Omental fat pad (tissue), 4 donors: Measurements from ENCODE around the gene DVL1. TPM values are rescaled to one million over a fixed set of nuclear protein-coding genes. Genes with fewer than 3 reads are reported as not detected.

Source experiments
- ATAC-seq: fragments of 150-250 bp; one replicate; pipeline ENCODE4 v1.9.1; 2016; ENCODE audit warnings: mild to moderate bottlenecking, moderate library complexity; ENCODE audit not compliant: low FRiP score
- DNase-seq: peaks from one replicate; pipeline ENCODE4 v3.0.0-alpha.2; 2019; ENCODE audit warnings: low spot score
- total RNA-seq, 4 donors: library from RNA; depleted of rRNA; stranded (reverse); fragments of >200 nt; gene quantifications; one replicate each; pipeline ENCODE4 v1.1.0, GENCODE V29; 2016
- TF ChIP-seq, protein P1 (sequence below), 3 donors: fragments of 450-650 bp; IDR thresholded peaks; one replicate each; pipeline ENCODE4 v1.5.1; 2016 to 2017; ENCODE audit warnings: antibody characterized with exemption in 3 of 3, mild to moderate bottlenecking in 3 of 3, moderate library complexity in 2 of 3

DVL1 gene
- total RNA-seq, 4 donors from 2014 or later = 56.6 to 65.0 (median 61.8) TPM

DNA sequence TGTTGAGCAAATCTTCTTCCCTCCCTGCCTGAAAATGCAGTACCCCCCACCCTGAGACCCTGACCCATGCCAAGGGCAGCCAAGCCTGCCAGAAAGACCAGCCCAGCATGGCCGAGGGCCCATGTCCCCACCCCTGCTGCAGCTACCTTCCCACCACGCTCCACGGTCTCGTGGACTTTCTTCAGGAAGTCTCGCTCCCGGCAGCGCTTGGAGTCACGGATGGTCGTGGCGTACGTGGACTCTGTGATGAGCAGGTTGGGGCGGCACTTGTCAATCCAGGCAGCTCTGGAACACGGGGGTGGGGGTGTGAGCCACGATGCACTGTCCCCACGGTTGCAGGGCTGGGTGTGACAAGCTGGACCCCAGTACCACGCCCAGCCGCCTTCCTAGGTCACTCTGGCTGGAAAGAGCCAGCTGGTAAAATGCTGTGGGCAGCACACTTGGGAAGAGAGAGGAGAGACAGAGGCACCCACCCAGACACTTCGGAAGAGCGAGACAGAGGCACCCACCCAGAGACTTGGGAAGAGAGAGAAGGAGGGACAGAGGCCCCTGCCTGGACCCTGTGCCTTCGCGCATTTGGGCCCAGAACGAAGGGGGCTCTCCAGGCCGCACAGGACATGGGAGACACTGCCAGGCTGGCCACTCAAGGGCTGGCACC, 34.4 kb downstream of the DVL1 start:
- TF ChIP-seq, protein P1, sequence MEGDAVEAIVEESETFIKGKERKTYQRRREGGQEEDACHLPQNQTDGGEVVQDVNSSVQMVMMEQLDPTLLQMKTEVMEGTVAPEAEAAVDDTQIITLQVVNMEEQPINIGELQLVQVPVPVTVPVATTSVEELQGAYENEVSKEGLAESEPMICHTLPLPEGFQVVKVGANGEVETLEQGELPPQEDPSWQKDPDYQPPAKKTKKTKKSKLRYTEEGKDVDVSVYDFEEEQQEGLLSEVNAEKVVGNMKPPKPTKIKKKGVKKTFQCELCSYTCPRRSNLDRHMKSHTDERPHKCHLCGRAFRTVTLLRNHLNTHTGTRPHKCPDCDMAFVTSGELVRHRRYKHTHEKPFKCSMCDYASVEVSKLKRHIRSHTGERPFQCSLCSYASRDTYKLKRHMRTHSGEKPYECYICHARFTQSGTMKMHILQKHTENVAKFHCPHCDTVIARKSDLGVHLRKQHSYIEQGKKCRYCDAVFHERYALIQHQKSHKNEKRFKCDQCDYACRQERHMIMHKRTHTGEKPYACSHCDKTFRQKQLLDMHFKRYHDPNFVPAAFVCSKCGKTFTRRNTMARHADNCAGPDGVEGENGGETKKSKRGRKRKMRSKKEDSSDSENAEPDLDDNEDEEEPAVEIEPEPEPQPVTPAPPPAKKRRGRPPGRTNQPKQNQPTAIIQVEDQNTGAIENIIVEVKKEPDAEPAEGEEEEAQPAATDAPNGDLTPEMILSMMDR (IDR thresholded peaks at IDR 0.05) = no peak
- no peak for DNase-seq
- no peak for ATAC-seq

DNA sequence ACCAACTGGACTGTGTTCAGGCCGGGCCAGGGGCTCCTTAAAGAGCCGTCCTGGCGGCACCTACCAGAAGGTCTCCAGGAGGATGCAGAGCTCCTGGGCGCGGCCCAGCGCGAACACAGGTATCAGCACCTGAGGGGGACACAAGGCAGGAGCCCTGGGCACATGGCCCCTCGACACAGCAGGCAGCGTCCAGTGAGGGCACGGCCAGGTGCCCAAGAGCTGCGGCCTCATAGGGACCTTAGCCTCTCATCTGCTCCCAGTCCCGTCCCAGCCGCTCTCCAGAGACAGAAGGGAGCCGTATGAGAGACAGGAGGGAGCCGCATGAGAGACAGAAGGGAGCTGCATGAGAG, 35.0 kb downstream of the DVL1 start:
- ATAC-seq = no peak
- no peak for DNase-seq
- TF ChIP-seq, protein P1 (IDR thresholded peaks at IDR 0.05) = no peak

DNA sequence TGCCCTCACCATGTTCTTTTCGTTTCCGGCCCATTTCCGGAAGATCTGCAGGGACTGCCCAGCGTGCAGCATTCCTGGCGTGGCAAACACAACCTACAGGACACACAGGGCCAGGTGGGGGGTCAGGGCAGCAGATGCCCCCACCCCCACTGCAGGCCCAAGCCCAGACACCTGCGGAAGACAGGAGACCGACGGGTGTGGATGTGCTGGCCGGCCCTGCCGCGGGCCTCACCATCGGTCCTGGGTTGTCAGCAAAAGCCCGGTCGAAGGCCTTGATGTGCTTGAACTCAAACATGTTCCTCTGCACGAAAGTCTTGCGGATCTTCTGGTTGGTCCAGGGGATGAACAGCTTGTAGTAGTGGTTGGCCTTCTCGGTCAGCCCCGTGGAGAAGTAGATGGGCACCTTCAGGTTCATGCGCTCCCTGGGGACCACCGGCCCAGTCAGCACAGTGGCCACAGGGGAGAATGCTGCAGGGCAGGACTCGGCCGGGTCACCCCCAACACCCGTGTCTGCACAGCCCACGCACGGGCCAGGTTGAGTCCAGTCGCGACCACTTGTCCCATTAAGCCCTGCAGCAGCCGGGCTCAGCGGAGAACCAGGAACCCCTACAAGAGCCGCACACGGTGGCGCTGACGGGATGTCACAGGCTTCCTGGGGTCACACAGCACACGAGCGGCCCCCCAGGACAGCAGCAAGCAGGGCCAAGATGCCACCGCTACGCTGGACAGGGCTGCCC, 35.5 kb downstream of the DVL1 start:
- ATAC-seq (no peak), DNase-seq (no peak)
- TF ChIP-seq, protein P1 (IDR thresholded peaks at IDR 0.05) = no peak

DNA sequence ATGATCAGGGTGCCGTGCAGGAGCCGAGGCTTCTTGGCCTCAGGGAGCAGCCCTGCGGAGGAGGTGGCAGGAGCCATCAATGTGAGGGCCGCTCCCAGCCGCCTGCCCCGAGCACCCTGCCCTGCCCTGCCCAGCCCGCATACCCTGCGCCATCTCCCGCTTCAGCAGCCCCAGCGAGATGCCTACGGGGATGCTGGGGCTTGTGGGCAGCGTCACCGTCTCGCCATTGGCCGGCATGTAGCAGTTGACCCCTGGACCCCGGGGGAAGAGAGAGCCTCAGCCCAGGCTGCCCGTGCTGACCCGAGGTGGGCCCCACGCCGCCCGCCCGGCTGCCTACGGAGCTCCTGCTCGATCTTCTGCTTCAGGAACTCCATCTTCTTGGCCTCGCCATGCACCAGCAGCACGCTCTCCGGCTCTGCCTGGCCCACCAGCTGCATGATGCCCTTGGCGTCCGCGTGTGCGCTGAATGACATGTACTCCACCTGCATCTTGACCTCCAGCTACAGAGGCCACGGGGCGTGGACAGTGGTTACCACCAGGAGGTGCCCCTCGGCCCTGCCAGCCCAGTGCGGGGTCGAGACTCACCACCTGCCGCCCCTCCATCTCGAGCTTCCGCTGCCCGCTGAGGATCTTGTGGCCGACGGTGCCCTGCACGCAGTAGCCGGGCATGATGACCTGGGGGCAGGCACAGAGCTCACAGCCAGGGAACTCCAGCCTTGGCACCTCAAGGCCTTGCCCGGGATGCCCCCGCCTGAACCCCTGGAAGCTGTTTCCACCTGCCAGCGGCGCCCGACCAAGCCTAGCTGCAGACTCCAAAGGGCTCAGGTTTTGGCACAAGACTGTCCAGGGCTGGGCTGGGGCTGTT, 36.5 kb downstream of the DVL1 start:
- ATAC-seq (no peak), DNase-seq (no peak)
- TF ChIP-seq, protein P1 (IDR thresholded peaks at IDR 0.05) = no peak

DNA sequence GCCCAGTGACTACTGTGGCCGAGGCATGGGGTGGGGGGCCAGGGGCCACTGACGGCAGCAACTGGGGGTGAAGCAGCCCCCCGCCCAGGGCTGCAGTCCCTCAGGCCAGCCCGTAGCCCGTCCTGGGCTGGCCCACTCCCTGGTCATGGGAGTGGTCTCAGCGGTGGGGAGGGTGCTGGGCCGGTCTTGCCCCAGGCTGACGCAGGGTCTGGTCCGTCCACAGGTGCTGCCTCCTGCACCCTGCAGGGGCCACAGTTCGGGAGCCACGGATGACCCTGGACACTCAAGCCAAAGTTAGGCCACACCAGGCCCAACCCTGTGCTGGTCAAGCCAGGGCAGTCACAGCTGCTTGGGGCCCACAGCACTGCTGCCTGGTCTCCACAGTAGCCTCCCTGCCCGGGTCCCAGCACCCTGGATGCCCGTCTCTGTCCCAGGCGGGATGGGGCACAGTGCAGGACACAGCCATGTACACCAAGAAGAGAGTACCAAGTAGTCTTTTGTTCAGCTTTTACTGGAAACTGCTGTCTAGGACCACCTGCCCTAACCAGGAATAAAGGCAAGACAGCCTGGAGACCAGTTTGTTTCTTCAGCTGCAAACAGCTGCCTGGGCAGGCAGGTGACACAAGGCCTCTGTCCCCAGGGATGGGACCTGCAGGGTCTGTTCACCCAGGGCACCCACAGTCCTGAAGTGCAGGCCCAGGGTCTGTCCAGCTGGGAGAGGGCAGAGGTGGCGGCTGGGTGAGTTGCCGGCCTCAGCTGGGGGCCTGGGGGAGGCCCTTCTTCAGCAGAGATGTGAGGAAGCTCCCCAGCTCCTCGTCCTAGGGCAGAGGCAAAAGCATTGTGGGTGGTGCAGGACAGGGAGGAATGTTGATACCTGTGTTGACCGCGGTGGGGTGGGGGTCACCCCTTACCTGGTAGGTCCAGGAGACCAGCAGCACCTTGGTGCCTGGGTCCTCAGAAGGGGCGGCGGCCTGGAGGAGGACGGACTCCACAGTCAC, 37.8 kb downstream of the DVL1 start:
- DNase-seq (no peak), ATAC-seq (no peak)
- TF ChIP-seq, protein P1 (IDR thresholded peaks at IDR 0.05) = no peak

DNA sequence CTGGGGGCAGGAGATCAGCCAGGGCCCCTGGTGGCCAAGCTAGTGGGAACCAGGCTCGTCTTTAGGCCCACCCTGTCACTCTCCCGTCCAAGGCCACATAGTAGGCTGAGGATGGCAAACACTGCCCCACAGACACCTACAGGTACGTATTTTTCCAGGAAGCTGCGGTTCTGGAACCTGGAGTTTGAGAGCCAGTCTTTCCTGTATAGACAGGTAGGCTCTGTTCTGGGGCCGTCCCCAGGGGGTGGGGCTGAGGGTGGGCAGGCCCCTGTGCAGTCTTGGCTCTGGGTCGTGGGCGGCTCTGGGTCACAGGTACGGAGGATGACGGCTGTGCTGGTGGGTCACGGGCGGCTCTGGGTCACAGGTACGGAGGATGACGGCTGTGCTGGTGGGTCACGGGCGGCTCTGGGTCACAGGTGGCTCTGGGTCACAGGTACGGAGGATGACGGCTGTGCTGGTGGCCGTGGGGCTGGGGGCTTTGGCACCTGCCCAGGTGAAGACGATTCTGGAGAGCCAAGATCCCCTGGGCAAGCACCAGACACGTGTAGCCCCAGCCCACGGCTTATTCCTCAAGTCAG, 38.7 kb downstream of the DVL1 start:
- TF ChIP-seq, protein P1 (IDR thresholded peaks at IDR 0.05) = no peak
- DNase-seq (no peak), ATAC-seq (no peak)
